Activated naive CD4-positive, alpha-beta T cell treated with anti-CD3 and anti-CD28 coated beads, Interleukin-2, amount 10 ng/mL, durations not matched to agents 7 days and 5 days (primary cell): ENCODE data around the gene MREG.
A peak's percentile ranks its signal among the peaks of the same experiment; 100 is the strongest.

Source experiments
- CTCF ChIA-PET: fragments of 350-600 bp; sonication (Branson Sonifier 250); formaldehyde crosslinking; loops from one replicate; lab custom pipeline; 2021; ENCODE audit warnings: antibody characterized with exemption; lab: Charles Lee
- DNase-seq: peaks from one replicate; pipeline ENCODE4 v3.0.0-alpha.2; 2020
- H3K27ac Mint-ChIP-seq: one replicate; pipeline ENCODE4 v1.8.0; 2021; ENCODE audit warnings: mild to moderate bottlenecking, moderate library complexity, mixed read lengths
- H3K27me3 Mint-ChIP-seq: one replicate; pipeline ENCODE4 v1.8.0; 2021; ENCODE audit warnings: mild to moderate bottlenecking, mixed read lengths
- H3K36me3 Mint-ChIP-seq: one replicate; pipeline ENCODE4 v1.8.0; 2021; ENCODE audit warnings: mixed read lengths
- H3K4me1 Mint-ChIP-seq: one replicate; pipeline ENCODE4 v1.8.0; 2021; ENCODE audit warnings: mixed read lengths
- H3K4me3 Mint-ChIP-seq: one replicate; pipeline ENCODE4 v1.8.0; 2021; ENCODE audit warnings: mild to moderate bottlenecking, moderate library complexity, mixed read lengths
- H3K9me3 Mint-ChIP-seq: one replicate; pipeline ENCODE4 v1.8.0; 2021; ENCODE audit warnings: mixed read lengths

MREG gene

GRCh38 chr2:216013080-216013909, at the start of gene MREG:
MREG (minus strand) TSS chr2:216013551; CDS start chr2:216013327, 224 bp downstream.
- Mint-ChIP-seq H3K27me3 (peaks cover 6% of the 10 kb centered on the region), H3K27ac (peak within 1 kb of the TSS; percentile 80), H3K4me3 (peak within 1 kb of the TSS; percentile 87), H3K4me1 (peaks cover 64% of the 10 kb centered on the region), H3K9me3 (no peaks in the 10 kb centered on the region), H3K36me3 (peaks cover 27% of the 10 kb centered on the region)
- CTCF ChIA-PET: interaction anchor here (1.0 to 1.4 kb wide), 3 partner anchors 10 to 62 kb away, joined by 3 to 5 read pairs (median 3); no protein-coding TSS in a partner anchor
- peak; percentile 89 for DNase-seq

DNA sequence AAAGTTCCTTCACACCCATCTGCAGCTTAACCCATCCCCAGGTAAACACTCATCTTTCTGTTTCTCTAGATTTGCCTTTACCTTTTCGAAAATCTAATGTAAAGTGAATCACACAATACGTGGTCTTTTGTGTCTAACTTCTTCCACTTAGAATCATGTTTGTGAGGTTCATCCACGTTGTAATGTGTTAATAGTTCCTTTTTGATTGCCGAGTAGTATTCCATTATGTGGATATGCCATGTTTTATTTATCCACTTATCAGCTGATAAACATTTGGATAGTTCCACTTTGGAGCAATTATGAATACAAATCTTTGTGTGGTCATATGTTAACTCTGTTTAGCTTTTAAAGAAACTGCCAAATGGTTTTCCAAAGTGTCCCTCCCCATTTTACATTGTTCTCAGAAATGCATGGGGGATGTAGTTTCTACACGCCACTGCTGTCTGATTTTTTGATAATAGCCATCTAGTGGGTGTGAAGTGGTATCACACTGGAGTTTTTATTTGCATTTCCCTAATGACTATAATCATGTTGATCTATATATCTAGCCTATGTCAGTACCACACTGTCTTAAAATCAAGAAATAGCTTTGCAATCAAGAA, 46.0 kb upstream of the MREG start:
- no peak for DNase-seq
- Mint-ChIP-seq H3K4me3 (no peak overlapping the region), H3K9me3 (no peaks in the 10 kb centered on the region), H3K27ac (peak overlapping the region; percentile 70), H3K4me1 (peaks cover 37% of the 10 kb centered on the region), H3K36me3 (peaks cover 39% of the 10 kb centered on the region), H3K27me3 (no peaks in the 10 kb centered on the region)
- CTCF ChIA-PET: interaction anchor here (0.9 to 2.4 kb wide), 8 partner anchors 15 to 81 kb away, joined by 3 to 25 read pairs (median 4); partner anchors contain the start of genes PECR and TMEM169

GRCh38 chr2:216057688-216058193, 44.4 kb upstream of the MREG start:
- Mint-ChIP-seq H3K27ac (peak overlapping the region; percentile 97), H3K9me3 (no peaks in the 10 kb centered on the region), H3K27me3 (no peaks in the 10 kb centered on the region), H3K4me1 (peaks cover 37% of the 10 kb centered on the region), H3K36me3 (peaks cover 39% of the 10 kb centered on the region), H3K4me3 (peak overlapping the region; percentile 68)
- CTCF ChIA-PET: interaction anchor here (0.6 to 2.4 kb wide), 7 partner anchors 9 to 50 kb away, joined by 3 to 25 read pairs (median 3); no protein-coding TSS in a partner anchor
- DNase-seq: peak; percentile 78

DNA sequence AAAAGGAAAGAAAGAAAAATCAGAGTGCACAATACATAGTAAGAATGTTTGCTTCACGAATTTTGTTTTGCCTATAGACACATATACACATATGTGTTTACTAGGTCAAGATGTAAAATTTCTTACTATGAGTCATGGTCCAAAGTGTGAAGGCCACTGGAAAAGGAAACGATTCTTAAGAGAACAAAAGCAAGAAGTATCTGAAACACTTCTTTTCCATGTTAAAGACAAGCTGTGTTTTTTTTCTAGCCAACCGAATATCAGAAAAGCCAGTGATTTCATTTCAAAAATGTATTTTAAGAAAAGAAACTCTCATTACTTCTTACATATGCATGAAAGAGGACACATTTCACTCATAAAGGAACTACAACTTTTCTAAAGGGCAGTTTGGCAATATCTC, 43.4 kb upstream of the MREG start:
- DNase-seq: no peak
- CTCF ChIA-PET: interaction anchor here (1.2 kb wide), 2 partner anchors 41 to 51 kb away, joined by 3 to 4 read pairs; no protein-coding TSS in a partner anchor
- H3K36me3 Mint-ChIP-seq: peaks cover 34% of the 10 kb centered on the region
- H3K4me3 Mint-ChIP-seq: no peak overlapping the region
- no peaks in the 10 kb centered on the region for H3K9me3 Mint-ChIP-seq
- H3K27me3 Mint-ChIP-seq: no peaks in the 10 kb centered on the region
- H3K4me1 Mint-ChIP-seq: peaks cover 37% of the 10 kb centered on the region
- H3K27ac Mint-ChIP-seq: peak overlapping the region; percentile 97

DNA sequence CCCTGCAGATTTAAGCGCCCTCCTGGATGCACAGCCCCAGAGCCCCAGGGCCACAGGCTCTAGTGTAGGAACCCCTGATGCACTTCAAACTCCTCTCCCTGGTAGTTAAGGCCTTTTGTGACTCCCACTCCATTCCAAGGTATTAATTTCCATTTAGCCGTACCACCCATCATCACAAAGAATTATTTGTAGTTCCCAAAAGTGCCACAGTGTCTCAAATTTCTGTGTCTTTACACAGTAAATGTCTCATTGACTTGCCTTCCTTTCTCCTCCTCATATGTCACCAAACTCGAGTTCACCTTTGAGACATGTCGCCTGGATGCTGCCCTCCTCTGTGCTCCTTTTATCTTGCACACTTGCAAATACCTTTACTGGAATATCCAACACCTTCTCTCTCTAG, 42.3 kb upstream of the MREG start:
- Mint-ChIP-seq H3K4me3 (no peak overlapping the region), H3K36me3 (peaks cover 36% of the 10 kb centered on the region), H3K27me3 (no peaks in the 10 kb centered on the region), H3K4me1 (peaks cover 37% of the 10 kb centered on the region), H3K9me3 (no peaks in the 10 kb centered on the region), H3K27ac (no peak overlapping the region)
- DNase-seq: no peak
- CTCF ChIA-PET: interaction anchor here (1.2 kb wide), 1 partner anchor 40 kb away, joined by 4 read pairs; no protein-coding TSS in a partner anchor

DNA sequence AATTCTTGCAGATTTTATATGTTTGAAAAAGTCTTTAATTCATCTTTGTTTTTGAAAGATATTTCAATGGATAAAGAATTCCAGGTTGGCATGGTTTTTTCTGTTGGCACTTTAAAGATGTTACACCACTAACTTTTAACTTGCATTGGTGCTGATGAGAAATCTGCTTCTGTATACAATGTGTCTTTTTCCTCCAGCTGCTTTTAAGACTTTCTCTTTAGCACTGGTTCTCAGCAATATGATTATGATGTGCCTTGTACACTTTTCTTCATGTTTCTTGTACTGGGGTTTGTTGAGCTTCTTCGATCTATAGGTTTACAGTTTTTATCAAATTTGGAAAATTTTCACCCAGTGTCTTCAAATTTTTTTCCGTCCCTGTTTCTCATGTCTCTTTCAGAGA, 39.1 kb upstream of the MREG start:
- Mint-ChIP-seq H3K9me3 (no peaks in the 10 kb centered on the region), H3K4me1 (peaks cover 15% of the 10 kb centered on the region), H3K27ac (no peak overlapping the region), H3K27me3 (no peaks in the 10 kb centered on the region), H3K36me3 (peaks cover 27% of the 10 kb centered on the region), H3K4me3 (no peak overlapping the region)
- CTCF ChIA-PET: interaction anchor here (2.0 kb wide), 1 partner anchor 19 kb away, joined by 8 read pairs; no protein-coding TSS in a partner anchor
- no peak for DNase-seq

DNA sequence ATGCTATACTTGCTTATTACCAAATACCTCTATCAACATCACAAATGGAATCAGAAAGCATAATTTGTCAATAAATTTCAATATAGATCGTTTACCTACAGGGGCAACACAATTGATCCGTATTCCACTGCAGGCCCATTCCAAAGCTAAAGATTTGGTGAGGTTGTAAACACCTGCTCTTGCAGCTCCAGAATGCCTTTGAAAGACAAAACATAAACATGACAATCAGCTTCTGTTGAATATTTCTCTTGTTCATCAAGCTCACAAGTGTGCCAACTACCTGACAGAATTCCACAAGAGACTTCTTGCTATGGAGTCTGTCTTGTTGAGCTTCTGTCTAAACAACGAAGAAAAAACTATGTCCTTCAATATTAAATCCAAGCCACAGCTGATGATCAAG, 38.0 kb upstream of the MREG start:
- CTCF ChIA-PET: interaction anchor here (2.0 kb wide), 1 partner anchor 18 kb away, joined by 8 read pairs; no protein-coding TSS in a partner anchor

GRCh38 chr2:216049452-216049851, 36.1 kb upstream of the MREG start:
- H3K9me3 Mint-ChIP-seq: no peaks in the 10 kb centered on the region
- H3K4me1 Mint-ChIP-seq: no peaks in the 10 kb centered on the region
- CTCF ChIA-PET: interaction anchor here (0.8 kb wide), 1 partner anchor 8 kb away, joined by 3 read pairs; no protein-coding TSS in a partner anchor
- no peak overlapping the region for H3K27ac Mint-ChIP-seq
- no peak for DNase-seq
- no peak overlapping the region for H3K4me3 Mint-ChIP-seq
- peaks cover 19% of the 10 kb centered on the region for H3K36me3 Mint-ChIP-seq
- no peaks in the 10 kb centered on the region for H3K27me3 Mint-ChIP-seq

More for the DNA sequence above, 38.0 kb upstream of the MREG start:
- no peaks in the 10 kb centered on the region for H3K27me3 Mint-ChIP-seq
- H3K4me3 Mint-ChIP-seq: no peak overlapping the region
- H3K36me3 Mint-ChIP-seq: peaks cover 27% of the 10 kb centered on the region
- no peak overlapping the region for H3K27ac Mint-ChIP-seq
- DNase-seq: no peak
- H3K9me3 Mint-ChIP-seq: no peaks in the 10 kb centered on the region
- peaks cover 7% of the 10 kb centered on the region for H3K4me1 Mint-ChIP-seq

DNA sequence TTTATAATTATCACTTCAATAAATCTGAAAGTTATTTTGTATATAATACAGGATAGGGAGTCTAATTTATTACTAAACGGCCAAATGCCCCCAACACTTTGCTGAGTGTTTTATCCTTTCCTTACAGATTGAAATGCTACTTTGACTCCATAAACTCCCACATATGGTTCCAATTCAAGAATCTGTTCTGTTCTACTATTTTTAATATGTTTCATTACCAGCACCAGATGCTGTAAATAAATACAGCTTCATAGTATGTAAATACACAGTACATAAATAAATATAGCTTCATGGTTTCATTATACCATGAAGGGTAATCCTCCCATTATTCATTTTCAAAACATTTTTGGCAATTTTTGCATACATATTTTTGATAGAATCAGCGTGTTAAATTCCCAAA, 34.0 kb upstream of the MREG start:
- H3K4me1 Mint-ChIP-seq: no peaks in the 10 kb centered on the region
- CTCF ChIA-PET: interaction anchor here (0.8 kb wide), 1 partner anchor 357 kb away, joined by 3 read pairs; no protein-coding TSS in a partner anchor
- H3K27me3 Mint-ChIP-seq: no peaks in the 10 kb centered on the region
- H3K27ac Mint-ChIP-seq: no peak overlapping the region
- no peak for DNase-seq
- H3K9me3 Mint-ChIP-seq: no peaks in the 10 kb centered on the region
- H3K36me3 Mint-ChIP-seq: peaks cover 26% of the 10 kb centered on the region
- H3K4me3 Mint-ChIP-seq: no peak overlapping the region

- DNase-seq: no peak
- CTCF ChIA-PET: interaction anchor here (1.1 to 3.4 kb wide), 5 partner anchors 11 to 96 kb away, joined by 3 to 25 read pairs (median 4); no protein-coding TSS in a partner anchor
- no peaks in the 10 kb centered on the region for H3K27me3 Mint-ChIP-seq
- no peaks in the 10 kb centered on the region for H3K4me1 Mint-ChIP-seq
- no peak overlapping the region for H3K4me3 Mint-ChIP-seq
- H3K27ac Mint-ChIP-seq: no peak overlapping the region
- peaks cover 22% of the 10 kb centered on the region for H3K36me3 Mint-ChIP-seq
- H3K9me3 Mint-ChIP-seq: no peaks in the 10 kb centered on the region
These were observed 31.6 kb upstream of the MREG start for GRCh38 chr2:216044883-216045486.

GRCh38 chr2:216043949-216044348, 30.6 kb upstream of the MREG start:
- DNase-seq: no peak
- Mint-ChIP-seq H3K27ac (no peak overlapping the region), H3K9me3 (no peaks in the 10 kb centered on the region), H3K27me3 (no peaks in the 10 kb centered on the region), H3K4me1 (no peaks in the 10 kb centered on the region), H3K4me3 (no peak overlapping the region), H3K36me3 (peaks cover 24% of the 10 kb centered on the region)
- CTCF ChIA-PET: interaction anchor here (1.7 to 3.4 kb wide), 3 partner anchors 10 to 66 kb away, joined by 4 to 25 read pairs (median 4); no protein-coding TSS in a partner anchor

DNA sequence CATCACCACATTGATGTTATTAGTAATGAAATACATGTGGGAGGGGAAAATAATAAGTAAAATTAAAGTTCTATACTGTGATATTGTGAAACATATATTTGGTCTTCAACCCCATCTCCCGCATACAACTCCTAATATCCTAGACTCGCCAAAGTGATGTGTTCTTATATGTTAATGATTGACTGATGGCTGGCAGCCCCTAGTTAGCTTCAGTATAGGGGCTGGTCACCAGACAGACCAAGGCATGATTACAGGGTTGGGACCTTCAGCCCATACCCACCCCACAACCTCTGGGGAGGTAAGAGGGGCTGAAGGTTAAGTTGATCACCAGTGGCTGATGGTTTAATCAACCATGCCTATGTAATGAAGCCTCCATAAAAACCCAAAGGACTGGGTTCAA, 28.1 kb upstream of the MREG start:
- CTCF ChIA-PET: interaction anchor here (0.9 kb wide), 1 partner anchor 99 kb away, joined by 3 read pairs; no protein-coding TSS in a partner anchor
- H3K4me3 Mint-ChIP-seq: no peak overlapping the region
- H3K4me1 Mint-ChIP-seq: no peaks in the 10 kb centered on the region
- no peaks in the 10 kb centered on the region for H3K27me3 Mint-ChIP-seq
- peaks cover 22% of the 10 kb centered on the region for H3K36me3 Mint-ChIP-seq
- no peak for DNase-seq
- no peaks in the 10 kb centered on the region for H3K9me3 Mint-ChIP-seq
- no peak overlapping the region for H3K27ac Mint-ChIP-seq

GRCh38 chr2:216039918-216040317, 26.6 kb upstream of the MREG start:
- peak overlapping the region; percentile 61 for H3K27ac Mint-ChIP-seq
- H3K4me3 Mint-ChIP-seq: no peak overlapping the region
- CTCF ChIA-PET: no interaction called here
- DNase-seq: no peak
- no peaks in the 10 kb centered on the region for H3K27me3 Mint-ChIP-seq
- H3K36me3 Mint-ChIP-seq: peaks cover 19% of the 10 kb centered on the region
- H3K4me1 Mint-ChIP-seq: no peaks in the 10 kb centered on the region
- no peaks in the 10 kb centered on the region for H3K9me3 Mint-ChIP-seq
